Duodenal mucosa (tissue), 2 donors: Measurements from ENCODE around the gene FFAR1.
"Not testable (repeated sequence)": the region's sequence is repeated elsewhere in the genome, so short reads cannot be mapped to it uniquely, and the experiment has no call there.

Source experiments
- H3K27ac ChIP-seq: one replicate; pipeline ENCODE4 v1.7.0; 2013; ENCODE audit warnings: low read depth, low read length
- H3K27me3 ChIP-seq, 2 donors: one replicate each; pipeline ENCODE4 v1.7.0; 2013; ENCODE audit warnings: low read length in 2 of 2, control low read depth in 1 of 2; ENCODE audit not compliant: insufficient read depth in 2 of 2, control insufficient read depth in 1 of 2
- H3K36me3 ChIP-seq, 2 donors: one replicate each; pipeline ENCODE4 v1.7.0; 2013; ENCODE audit warnings: low read length in 2 of 2, control low read depth in 1 of 2; ENCODE audit not compliant: insufficient read depth in 2 of 2, control insufficient read depth in 1 of 2
- H3K4me1 ChIP-seq, 2 donors: one replicate each; pipeline ENCODE4 v1.7.0; 2013; ENCODE audit warnings: low read length in 2 of 2, control low read depth in 1 of 2; ENCODE audit not compliant: insufficient read depth in 2 of 2, control insufficient read depth in 1 of 2
- H3K4me3 ChIP-seq, 2 donors: one replicate each; pipeline ENCODE4 v1.7.0; 2013; ENCODE audit warnings: low read length in 2 of 2, low read depth in 1 of 2
- H3K9ac ChIP-seq, 2 donors: one replicate each; pipeline ENCODE4 v1.7.0; 2013; ENCODE audit warnings: low read length in 2 of 2, low read depth in 1 of 2
- H3K9me3 ChIP-seq, 2 donors: one replicate each; pipeline ENCODE4 v1.7.0; 2013; ENCODE audit warnings: low read length in 2 of 2, control low read depth in 1 of 2; ENCODE audit not compliant: control insufficient read depth in 1 of 2

Gene FFAR1

GRCh38 chr19:35359395-35359794 lies 11.7 kb downstream of the FFAR1 start:
- not testable (repeated sequence) for H3K9me3 ChIP-seq, H3K27me3 ChIP-seq, H3K36me3 ChIP-seq, H3K4me1 ChIP-seq, H3K9ac ChIP-seq, H3K4me3 ChIP-seq, H3K27ac ChIP-seq

- H3K27me3 ChIP-seq, H3K4me3 ChIP-seq, H3K9me3 ChIP-seq, H3K9ac ChIP-seq, H3K4me1 ChIP-seq, H3K36me3 ChIP-seq, H3K27ac ChIP-seq: not testable (repeated sequence)
Observed at GRCh38 chr19:35360081-35360480, 12.4 kb downstream of the FFAR1 start.

GRCh38 chr19:35360880-35361420 lies 13.2 kb downstream of the FFAR1 start:
- Histone ChIP-seq H3K4me3 (no peak overlapping the region), H3K9me3 (no peaks in the 10 kb centered on the region), H3K27me3 (no peaks in the 10 kb centered on the region), H3K36me3 (no peaks in the 10 kb centered on the region), H3K27ac (no peak overlapping the region), H3K4me1 (no peaks in the 10 kb centered on the region), H3K9ac (no peak overlapping the region)

- Histone ChIP-seq H3K36me3 (no peaks in the 10 kb centered on the region), H3K4me1 (no peaks in the 10 kb centered on the region), H3K9me3 (no peaks in the 10 kb centered on the region), H3K27ac (no peak overlapping the region), H3K27me3 (no peaks in the 10 kb centered on the region), H3K9ac (no peak overlapping the region), H3K4me3 (no peak overlapping the region)
Observed at GRCh38 chr19:35362261-35363000, 14.7 kb downstream of the FFAR1 start.

GRCh38 chr19:35363001-35363590 lies 15.4 kb downstream of the FFAR1 start:
- no peak overlapping the region for H3K27ac ChIP-seq

GRCh38 chr19:35363711-35364425 lies 16.2 kb downstream of the FFAR1 start:
- Histone ChIP-seq H3K27ac (no peak overlapping the region), H3K9ac (no peak overlapping the region), H3K4me1 (no peaks in the 10 kb centered on the region), H3K4me3 (no peak overlapping the region), H3K36me3 (no peaks in the 10 kb centered on the region), H3K9me3 (no peaks in the 10 kb centered on the region), H3K27me3 (no peaks in the 10 kb centered on the region)

More at GRCh38 chr19:35363001-35363590, 15.4 kb downstream of the FFAR1 start:
- Histone ChIP-seq H3K27me3 (no peaks in the 10 kb centered on the region), H3K4me1 (no peaks in the 10 kb centered on the region), H3K9me3 (no peaks in the 10 kb centered on the region), H3K4me3 (no peak overlapping the region), H3K9ac (no peak overlapping the region), H3K36me3 (no peaks in the 10 kb centered on the region)

GRCh38 chr19:35365303-35365702 lies 17.6 kb downstream of the FFAR1 start:
- Histone ChIP-seq H3K27ac (no peak overlapping the region), H3K9me3 (no peaks in the 10 kb centered on the region), H3K9ac (no peak overlapping the region), H3K4me3 (no peak overlapping the region), H3K4me1 (no peaks in the 10 kb centered on the region), H3K36me3 (no peaks in the 10 kb centered on the region), H3K27me3 (no peaks in the 10 kb centered on the region)

- Histone ChIP-seq H3K27me3 (no peaks in the 10 kb centered on the region), H3K36me3 (no peaks in the 10 kb centered on the region), H3K9me3 (no peaks in the 10 kb centered on the region), H3K27ac (no peak overlapping the region), H3K4me3 (no peak overlapping the region), H3K9ac (no peak overlapping the region), H3K4me1 (no peaks in the 10 kb centered on the region)
Observed at GRCh38 chr19:35368378-35368777, 20.7 kb downstream of the FFAR1 start.

GRCh38 chr19:35369522-35369921 lies 21.8 kb downstream of the FFAR1 start:
- Histone ChIP-seq H3K27ac (no peak overlapping the region), H3K4me1 (no peaks in the 10 kb centered on the region), H3K27me3 (no peaks in the 10 kb centered on the region), H3K9me3 (no peaks in the 10 kb centered on the region), H3K9ac (no peak overlapping the region), H3K4me3 (no peak overlapping the region), H3K36me3 (no peaks in the 10 kb centered on the region)

GRCh38 chr19:35370722-35371121 lies 23.0 kb downstream of the FFAR1 start, which contains the start of gene GPR42:
Gene GPR42 (plus strand): TSS chr19:35371068. CDS start chr19:35371360, 292 bp downstream.
- Histone ChIP-seq H3K4me1 (peaks cover 0 to 5% of the 10 kb centered on the region in 2 donors), H3K9me3 (no peaks in the 10 kb centered on the region), H3K27me3 (no peaks in the 10 kb centered on the region), H3K27ac (no peak within 1 kb of the TSS), H3K36me3 (no peaks in the 10 kb centered on the region), H3K4me3 (no peak within 1 kb of the TSS), H3K9ac (no peak within 1 kb of the TSS)
